ENCODE data around the gene PRKACB.

PRKACB gene

GRCh38 chr1:84156210-84156621, 12.1 kb downstream of the PRKACB start:
- peak; percentile 19 for DNase-seq (ENCODE audit: low spot score)

GRCh38 chr1:84159533-84160240, 15.6 kb downstream of the PRKACB start:
- no peak for DNase-seq (ENCODE audit: low spot score)

DNA sequence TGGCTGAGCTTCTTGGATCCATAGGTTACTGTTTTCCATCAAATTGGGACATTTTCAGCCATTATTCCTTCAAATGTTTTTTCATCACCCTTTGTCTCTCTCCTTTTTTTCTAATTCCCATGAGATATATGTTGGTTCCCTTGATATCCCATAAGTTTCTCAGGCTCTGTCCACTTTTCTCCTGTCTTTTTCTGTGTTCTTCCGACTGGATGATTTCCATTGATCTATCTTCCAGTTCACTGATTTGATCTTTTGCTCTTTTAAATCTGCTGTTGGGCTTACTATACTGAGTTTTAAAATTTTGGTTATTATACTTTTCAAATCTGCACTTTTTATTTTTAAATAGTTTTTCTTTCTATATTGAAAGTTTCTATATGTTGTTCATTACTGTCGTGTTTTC, 18.2 kb downstream of the PRKACB start:
- DNase-seq (ENCODE audit: low spot score): no peak

- no peak for DNase-seq (ENCODE audit: low spot score)
Measured at GRCh38 chr1:84163123-84163931, 19.3 kb downstream of the PRKACB start.

DNA sequence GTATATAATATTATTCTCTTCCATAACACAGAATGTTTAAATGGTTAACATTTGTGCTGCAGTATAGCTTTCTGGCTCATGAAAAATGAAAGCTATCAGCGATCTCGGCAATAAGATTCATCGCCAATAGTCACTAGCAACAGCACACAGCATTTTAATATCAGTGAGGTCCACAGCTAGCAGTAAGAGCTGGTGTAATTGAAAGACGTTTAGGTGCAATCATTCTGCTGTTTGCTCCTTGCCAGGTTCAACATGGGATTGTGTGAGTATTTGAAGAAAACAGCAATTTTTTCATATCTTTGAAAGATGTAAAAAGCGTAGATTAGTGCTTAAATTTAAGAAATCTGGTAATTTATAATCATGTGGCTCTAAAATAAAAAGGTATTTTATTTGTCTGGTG, 20.1 kb downstream of the PRKACB start:
- DNase-seq (ENCODE audit: low spot score): no peak

GRCh38 chr1:84164567-84165021, 20.5 kb downstream of the PRKACB start:
- DNase-seq (ENCODE audit: low spot score): no peak

- no peak for DNase-seq (ENCODE audit: low spot score)
Measured at GRCh38 chr1:84165601-84166000, 21.5 kb downstream of the PRKACB start.

DNA sequence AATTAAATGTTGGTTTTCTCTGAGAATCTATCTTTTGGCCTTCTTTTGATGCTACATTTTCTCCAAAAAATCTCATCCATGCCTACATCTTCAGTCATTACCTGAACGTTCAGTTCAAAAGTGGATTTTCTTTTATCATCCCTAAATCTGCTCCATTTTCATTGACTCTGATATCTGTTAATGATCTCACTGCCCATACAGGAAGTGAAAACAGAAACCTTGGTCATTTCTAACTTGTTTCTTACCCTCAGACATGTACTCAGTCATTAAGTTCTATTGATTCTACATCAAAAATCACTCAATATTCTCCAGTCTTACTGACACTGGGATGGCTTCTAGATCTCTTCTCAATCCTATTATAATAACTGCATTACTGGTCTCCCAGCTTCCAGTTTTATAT, 22.7 kb downstream of the PRKACB start:
- no peak for DNase-seq (ENCODE audit: low spot score)

GRCh38 chr1:84168783-84169182, 24.7 kb downstream of the PRKACB start:
- DNase-seq (ENCODE audit: low spot score): no peak

- DNase-seq (ENCODE audit: low spot score): no peak
Measured at GRCh38 chr1:84170171-84170570, 26.1 kb downstream of the PRKACB start.

GRCh38 chr1:84171481-84171880, 27.4 kb downstream of the PRKACB start:
- no peak for DNase-seq (ENCODE audit: low spot score)

- peak; percentile 12 for DNase-seq (ENCODE audit: low spot score)
Measured at GRCh38 chr1:84174051-84174556, 30.0 kb downstream of the PRKACB start.

DNA sequence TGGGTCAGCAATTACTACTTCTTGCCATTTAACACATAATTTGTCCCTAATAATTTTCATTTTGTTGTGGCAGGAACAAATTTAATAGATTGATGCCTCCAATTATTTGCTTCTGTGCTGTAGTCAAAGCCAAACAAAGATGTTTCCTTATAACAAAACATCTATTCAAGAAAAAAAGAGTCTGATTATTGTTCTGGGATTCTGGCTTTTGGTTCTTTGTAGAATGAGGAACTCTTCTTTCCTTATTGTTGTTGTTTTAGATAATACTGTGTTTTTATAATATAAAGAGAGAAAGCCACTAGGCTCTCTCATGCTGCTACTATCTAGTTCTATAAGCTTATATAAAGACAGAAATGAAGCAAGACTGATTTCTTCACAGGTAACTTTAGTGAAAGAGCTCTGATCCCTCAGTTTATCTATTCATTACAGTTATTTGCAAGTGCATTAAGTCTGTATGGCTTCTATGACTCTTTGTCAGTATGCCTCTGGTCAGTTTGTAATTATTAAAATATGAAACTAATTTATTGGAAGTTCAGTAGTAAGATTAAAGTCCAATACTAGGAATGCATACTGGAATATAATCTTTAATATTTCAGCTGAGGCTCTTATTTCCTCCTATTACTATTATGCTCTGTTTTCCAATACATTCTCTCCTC, 37.4 kb downstream of the PRKACB start:
- no peak for DNase-seq (ENCODE audit: low spot score)

GRCh38 chr1:84190455-84190854, 46.4 kb downstream of the PRKACB start:
- DNase-seq (ENCODE audit: low spot score): no peak

- no peak for DNase-seq (ENCODE audit: low spot score)
Measured at GRCh38 chr1:84192681-84193080, 48.6 kb downstream of the PRKACB start.

DNA sequence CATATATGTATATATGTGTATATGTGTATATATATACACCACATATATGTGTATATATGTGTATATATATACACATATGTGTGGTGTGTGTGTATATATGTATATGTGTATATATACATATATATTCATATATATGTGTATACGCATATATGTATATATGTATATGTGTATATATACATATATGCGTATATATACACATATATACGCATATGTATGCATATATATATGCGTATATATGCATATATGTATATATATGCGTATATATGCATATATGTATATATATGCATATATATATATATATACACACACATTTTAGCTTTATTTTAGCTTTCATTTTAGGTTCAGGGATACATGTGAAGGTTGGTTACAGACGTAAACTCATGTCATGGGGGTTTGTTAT, 54.8 kb downstream of the PRKACB start:
- DNase-seq (ENCODE audit: low spot score): no peak

DNA sequence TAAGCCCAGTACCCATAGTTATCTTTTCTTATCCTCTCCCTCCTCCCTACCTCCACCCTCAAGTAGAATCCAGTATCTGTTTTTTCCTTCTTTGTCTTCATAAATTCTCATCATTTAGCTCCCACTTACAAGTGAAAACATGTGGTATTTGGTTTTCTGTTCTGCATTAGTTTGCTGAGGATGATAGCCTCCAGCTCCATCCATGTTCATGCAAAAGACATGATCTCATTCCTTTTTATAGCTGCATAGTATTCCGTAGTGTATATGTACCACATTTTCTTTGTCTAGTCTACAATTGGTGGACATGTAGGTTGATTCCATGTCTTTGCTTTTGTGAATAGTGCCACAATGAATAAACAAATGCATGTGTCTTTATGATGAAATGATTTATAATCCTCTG, 55.2 kb downstream of the PRKACB start:
- no peak for DNase-seq (ENCODE audit: low spot score)

- DNase-seq (ENCODE audit: low spot score): no peak
Measured at GRCh38 chr1:84202126-84202525, 58.1 kb downstream of the PRKACB start.

GRCh38 chr1:84206375-84206774, 62.3 kb downstream of the PRKACB start:
- no peak for DNase-seq (ENCODE audit: low spot score)

DNA sequence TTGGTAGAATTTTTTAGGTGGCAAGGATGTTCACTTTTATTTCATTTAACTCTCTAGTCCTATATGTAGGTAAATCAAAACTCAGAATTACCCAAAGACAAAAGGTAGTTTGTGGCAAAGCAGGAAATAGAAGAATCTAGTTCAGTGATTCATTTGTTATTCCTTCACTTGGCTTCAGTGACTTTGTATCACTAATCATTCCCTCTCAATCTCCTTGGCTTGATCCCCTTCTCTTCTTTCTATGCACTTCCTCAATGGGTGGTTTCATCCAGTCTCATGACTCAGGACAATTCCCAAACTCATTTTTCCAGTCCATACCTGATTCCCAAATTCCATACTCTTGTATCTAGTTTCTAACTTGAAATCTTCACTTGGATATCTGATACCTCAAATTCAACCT, 64.9 kb downstream of the PRKACB start:
- no peak for DNase-seq (ENCODE audit: low spot score)

DNA sequence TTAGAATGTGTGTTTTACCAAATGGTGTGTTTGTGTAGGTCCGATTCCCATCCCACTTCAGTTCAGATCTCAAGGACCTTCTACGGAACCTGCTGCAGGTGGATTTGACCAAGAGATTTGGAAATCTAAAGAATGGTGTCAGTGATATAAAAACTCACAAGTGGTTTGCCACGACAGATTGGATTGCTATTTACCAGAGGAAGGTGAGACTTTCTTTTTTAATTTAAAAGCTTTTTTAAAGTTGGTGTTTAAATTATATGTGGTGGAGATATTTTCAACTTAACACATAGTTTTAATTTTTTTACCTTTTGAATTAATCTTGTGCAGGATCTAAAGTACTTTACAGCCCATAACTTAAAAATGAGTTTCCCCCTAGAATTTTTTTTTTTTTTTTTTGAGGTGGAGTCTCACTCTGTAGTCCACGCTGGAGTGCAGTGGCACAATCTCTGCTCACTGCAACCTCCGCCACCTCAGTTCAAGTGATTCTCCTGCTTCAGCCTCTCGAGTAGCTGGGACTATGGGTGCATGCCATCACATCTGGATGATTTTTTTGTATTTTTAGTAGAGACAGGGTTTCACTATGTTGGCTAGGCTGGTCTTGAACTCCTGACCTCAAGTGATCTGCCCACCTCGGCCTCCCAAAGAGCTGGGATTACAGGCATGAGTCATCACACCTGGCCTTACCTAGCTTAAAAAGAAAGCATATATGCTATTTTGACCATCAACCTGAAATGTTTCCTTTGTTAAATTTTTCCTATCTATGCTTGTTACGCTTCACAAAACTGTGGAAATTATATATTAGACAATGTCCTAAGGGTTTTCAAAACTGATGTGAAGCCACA, 70.3 kb downstream of the PRKACB start:
- DNase-seq (ENCODE audit: low spot score): no peak

DNA sequence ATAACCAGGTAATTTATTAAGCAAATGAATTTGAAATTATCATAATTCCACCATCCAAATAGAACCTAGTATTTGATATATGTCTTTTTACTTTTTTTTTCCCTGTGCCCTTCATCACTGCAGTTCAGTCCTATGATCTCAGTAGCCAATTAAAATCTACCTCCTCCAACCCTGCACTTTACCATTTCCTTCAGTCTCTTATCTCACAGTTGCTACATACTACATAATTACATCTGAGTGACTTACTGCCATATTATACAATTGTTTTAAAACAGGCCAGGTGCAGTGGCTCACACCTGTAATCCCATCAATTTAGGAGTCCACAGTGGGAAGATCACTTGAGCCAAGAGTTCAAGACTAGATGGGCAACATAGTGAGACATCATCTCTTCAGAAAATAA, 73.2 kb downstream of the PRKACB start:
- DNase-seq (ENCODE audit: low spot score): no peak
